DMS79 treated with DMSO at 0.1 percent for 48 hours (cell line): ENCODE data around the gene POMT2.
"Not testable (repeated sequence)": the region's sequence is repeated elsewhere in the genome, so short reads cannot be mapped to it uniquely, and the experiment has no call there.

ENCODE experiments used
- DNase-seq: peaks from one replicate; lab custom pipeline; 2025; lab: John Stamatoyannopoulos, UW

Gene POMT2

DNA sequence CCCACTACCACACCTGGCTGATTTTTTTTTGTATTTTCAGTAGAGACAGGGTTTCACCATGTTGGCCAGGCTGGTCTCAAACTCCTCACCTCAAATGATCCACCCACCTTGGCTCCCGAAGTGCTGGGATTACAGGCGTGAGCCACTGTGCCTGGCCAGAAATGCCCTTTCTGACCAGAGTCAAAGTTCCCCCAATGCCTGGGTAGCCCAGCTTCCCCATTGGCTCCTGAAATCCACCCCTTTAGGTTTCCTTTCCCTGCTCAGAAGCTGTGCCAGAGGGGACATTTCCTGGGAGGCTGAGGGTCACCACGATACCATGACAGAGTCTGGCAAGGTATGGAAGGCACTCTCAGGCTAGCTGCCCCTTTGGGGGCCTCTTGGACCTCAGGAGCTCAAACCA, 3.6 kb upstream of the POMT2 start:
- no peak for DNase-seq

DNA sequence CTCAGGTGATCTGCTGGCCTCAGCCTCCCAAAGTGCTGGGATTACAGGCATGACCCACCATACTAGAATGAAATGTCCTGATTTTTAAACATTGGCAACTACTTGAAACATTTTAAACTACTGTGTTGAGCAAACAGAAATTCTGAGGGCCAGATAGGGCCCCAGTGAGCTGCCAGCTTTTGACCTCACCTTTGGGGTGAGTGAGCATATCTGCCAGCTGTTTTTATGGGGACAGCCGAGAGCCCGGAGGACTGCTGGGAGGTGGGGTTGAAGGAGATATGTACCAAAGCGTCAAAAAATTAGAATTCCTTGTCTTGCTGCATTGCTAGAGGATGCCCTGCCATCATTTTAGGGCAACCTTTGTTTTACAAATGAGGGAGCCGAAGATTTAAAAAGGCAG, 2.9 kb upstream of the POMT2 start:
- no peak for DNase-seq

DNA sequence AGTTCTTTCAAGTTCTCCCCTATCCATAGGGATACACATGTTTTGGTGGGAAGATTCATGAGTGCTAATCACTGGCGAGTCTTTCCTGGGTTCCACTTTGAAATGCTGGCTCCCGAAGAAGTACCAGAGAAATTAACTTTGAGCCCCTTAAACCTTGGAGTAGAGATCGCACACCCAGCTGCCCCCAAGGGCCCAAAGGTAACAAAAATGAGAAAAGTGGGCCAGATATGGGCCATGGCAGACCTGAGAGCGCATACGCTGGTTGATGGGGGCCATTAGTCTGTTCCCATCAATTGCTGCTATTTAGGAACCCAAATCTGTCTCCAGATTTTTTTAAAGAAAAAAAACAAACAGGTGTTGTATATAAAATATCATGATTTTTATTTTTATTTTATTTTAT, 2.3 kb upstream of the POMT2 start:
- no peak for DNase-seq

DNA sequence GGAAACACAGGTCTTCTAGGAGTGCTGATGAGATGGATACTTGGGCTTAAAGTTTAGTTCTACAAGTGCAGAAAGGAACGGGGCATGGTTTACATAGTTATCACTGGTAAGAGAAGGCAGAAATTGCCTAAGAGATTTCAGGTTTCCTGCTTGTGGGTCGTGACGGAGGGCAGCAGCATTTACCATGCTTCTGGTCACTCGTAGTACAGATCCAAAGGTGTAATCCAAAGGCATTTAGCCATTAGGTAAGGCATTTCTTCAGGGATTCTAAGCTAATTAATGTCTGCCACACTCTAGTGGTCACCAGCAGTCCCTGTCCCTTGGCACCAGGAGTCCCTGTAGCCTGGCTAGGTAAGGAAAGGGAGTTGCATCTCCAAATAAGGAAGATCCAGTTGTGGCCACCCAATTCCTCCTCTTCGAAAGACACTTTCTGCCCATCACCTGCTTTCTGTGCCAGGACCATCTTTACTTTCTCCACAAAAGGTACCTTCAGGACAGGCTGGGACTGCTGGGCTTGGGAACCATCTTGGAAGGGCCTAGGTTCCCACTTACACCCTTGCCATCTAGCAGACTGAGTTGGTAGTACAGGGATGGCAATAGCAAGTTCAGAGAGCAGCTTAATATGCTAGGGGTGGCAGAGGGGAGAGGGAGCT, 1.7 kb upstream of the POMT2 start:
- DNase-seq, result no peak

DNA sequence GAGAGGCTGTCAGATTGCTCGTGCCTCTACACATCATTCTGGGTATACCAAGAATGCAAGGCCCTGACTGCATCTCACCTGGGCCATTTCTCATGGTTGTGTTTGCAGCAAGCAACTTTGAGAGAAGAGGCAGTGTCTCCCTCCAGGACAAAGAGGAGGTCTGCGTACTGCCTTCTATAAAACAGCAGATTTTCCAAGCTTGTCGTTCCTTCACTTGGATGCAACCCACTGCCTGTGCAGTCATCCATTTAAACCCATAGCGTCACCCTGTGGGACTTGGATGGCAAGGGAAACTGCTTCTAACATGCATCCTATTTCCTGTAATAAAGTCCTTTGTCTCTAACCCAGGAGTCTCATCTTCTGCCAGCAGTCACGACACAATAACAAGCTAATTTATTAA, 1.3 kb downstream of the POMT2 start:
- DNase-seq, result peak; percentile 71

DNA sequence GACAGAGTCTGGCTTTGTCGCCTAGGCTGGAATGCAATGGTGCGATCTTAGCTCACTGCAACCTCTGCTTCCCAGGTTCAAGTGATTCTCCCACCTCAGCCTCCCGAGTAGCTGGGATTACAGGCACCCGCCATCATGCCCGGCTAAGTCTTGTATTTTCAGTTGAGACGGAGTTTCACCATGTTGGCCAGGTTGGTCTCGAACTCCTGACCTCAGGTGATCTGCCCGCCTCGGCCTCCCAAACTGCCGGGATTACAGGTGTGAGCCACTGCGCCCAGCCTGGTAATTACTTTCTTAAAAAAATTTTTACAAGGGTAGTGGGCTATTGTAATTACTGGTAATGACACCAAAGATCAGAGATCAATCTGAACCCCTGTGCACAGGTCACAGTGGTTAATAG, 1.9 kb downstream of the POMT2 start:
- not testable (repeated sequence) for DNase-seq

GRCh38 chr14:77318006-77318553, 2.6 kb downstream of the POMT2 start:
- no peak for DNase-seq

- peak; percentile 85 for DNase-seq
Observed at GRCh38 chr14:77316872-77317301, 3.8 kb downstream of the POMT2 start.

GRCh38 chr14:77316195-77316505, 4.5 kb downstream of the POMT2 start:
- DNase-seq, result no peak

- DNase-seq, result no peak
Observed at GRCh38 chr14:77314539-77315457, 5.9 kb downstream of the POMT2 start.

DNA sequence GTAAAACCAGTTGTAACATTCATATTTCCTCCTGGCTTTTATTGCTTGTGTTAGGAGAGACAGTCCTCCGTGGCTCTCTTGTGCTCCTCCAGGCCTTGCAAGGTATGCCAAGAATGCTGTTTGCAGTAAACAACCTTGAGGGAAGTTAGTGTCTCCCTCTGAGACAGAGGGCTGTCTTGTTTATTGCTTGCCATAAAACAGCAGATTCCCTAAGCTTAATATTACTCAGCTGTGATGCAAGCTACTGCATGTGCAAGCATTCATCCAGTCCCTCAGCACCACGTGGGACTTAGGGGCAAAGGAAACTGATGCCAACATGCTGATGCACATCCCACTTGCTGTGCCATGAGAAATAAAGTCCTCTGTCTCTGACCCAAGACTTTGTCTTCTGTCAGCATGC, 6.6 kb downstream of the POMT2 start:
- no peak for DNase-seq

DNA sequence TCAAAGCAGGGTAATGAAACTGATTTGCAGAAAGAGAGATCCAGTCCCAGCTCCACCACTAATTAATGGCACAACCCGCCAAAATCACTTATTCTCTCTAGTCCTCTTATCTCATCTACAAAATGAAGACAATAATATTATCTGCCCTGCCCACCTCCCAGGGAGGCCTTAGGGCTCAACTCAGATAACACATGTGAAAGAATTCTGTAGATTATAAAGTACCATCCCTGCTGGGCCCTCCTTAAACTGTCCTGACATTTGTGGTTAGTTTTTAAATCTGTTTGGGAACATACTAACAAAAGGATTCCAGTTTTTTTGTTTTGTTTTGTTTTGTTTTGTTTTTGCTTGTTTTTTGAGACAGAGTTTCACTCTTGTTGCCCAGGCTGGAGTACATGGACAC, 7.3 kb downstream of the POMT2 start:
- no peak for DNase-seq

DNA sequence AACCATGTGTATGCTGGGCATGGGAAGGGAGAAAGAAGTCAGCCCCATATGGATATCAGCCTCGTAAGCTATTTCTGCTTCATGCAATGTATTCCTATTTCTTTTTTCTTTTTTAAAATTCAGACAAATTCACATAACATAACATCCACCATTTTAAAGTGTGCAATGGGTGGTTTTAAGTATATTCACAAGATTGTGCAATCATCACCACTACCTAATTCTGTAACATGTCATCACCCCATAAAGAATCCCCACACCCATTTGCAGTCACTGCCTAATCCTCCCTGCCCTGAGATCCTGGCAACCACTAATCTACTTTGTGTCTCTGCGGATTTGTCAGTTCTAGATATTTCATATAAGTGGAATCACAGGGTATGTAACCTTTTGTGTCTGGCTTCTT, 9.5 kb downstream of the POMT2 start:
- DNase-seq, result no peak

DNA sequence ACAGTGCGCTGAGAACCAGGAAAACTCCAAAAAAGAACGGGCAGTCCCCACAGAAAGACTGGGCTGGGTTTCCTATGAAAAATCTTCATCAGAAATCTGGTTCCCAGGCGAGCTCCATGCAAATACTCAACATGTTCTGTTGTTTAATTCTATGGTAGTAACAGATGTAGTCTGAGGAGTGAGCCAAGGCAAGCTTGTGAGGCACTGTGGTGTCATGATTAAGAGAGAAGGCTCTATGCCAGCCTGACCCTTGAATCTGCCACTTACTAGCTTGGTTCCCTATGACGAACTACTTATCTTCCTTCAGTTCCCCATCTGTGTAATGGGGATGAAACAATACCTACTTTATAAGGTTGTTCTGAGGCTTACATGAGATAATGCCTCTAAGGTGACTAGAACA, 10.7 kb downstream of the POMT2 start:
- no peak for DNase-seq

DNA sequence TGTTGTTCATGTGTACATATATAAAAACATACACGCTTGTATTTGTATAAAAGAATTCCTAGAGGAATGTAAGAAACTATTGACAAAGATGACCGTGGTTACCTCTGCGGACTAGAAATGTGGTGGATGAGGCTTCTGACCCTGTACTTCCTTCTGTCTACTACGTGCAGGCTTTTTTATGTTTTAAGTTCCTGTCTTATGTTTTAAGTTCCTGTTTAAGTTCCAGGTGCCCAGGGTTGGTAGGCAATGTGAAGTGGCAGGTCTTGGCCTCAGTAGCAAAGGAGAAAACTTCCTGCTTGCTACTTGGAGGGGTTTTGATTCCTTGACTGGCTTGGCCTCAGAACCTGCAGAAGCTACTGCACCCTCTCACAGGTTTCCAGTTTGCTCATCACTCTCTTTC, 11.6 kb downstream of the POMT2 start:
- no peak for DNase-seq

DNA sequence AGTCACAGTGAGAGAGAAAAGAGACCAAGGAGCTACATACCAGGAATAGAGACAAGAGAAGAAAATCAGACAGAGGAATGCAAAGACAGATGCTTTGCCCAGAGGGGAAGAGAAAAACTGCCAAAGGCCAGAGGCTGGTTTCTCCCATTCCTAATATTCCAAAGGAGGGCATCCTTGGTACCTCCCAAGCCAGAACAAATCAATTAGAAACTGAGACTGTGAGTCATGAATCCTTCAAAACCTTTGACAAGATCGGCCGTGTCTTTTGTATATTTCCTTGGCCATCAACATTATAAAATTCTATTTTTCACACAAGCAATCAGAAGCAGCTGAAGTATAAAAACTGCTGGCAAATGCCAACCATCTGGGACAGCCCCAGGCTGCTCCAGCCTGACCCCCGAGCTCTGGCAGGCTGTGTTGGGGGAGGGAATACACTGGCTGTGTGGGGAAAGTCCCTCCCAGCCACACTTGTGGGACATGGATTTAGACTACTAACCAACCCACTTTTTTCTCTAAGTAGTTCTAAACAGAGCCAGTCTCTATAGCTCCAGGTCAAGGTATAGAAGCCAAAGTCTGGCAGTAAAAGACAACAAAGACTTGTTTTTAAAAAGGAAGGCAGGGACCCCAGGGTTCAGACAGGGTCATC, 13.7 kb downstream of the POMT2 start:
- DNase-seq, result no peak

DNA sequence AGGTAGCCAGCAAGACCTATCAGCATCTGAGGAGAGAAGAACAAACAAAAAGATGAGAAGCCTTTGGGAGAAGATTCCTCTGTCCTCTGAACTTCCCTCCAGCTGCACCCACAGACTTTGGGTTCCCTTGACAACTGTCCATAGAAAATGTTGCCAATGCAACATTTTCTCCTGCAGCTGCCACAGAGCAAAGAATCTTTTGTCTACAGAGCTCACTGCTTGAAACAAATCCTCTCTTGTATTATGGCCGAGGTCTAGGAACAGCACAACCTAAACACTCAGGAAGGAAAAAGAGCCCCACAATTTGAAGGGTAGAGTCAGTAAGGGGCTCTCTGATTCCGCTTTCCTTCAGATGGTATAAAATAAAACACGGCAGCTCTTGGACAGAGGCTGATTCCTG, 14.3 kb downstream of the POMT2 start:
- no peak for DNase-seq

DNA sequence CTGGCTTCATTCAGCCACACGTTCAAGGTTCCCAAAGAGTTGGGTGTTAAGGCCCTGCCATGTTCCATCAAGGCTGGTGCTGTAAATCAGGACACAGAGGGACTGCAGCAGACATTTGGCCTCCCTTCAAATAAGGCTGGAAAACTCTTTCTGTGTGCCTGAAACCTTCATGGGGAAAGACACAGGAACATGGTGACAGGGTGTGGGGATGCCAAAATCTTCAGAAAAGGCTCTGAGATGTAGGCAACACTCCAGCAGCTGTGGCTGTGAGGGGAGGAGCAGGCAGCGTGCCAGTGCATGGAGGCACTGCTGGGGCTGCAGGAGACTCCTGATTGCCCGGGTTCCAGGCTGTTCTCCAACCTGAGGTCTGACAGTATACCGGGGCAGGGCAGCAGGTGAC, 15.0 kb downstream of the POMT2 start:
- DNase-seq, result no peak

GRCh38 chr14:77303417-77304156, 17.1 kb downstream of the POMT2 start:
- DNase-seq, result peak; percentile 77

GRCh38 chr14:77302926-77303325, 17.8 kb downstream of the POMT2 start:
- DNase-seq, result no peak

DNA sequence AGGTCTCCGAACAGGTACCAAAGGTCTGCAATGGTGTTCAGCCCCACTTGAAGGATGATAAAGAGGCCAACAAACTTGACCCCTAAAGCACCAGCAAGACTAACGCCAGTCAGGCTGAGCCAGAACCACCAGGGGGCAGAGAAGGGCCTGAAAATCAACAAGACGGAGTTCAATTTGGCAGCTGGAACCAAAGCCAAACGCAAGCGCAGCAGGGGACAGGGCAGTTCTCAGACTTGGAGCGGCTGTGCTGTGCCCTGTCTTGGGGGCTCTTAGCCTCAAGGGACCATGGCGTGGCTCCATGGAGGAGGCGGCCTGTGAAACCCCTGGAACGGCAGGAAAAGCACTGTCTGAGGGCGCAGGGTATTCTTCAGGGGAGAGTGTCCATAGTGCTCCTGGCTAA, 19.6 kb downstream of the POMT2 start:
- DNase-seq, result peak; percentile 21

- no peak for DNase-seq
Observed at GRCh38 chr14:77299771-77300170, 20.9 kb downstream of the POMT2 start.
